NCI-H69 (cell line): Measurements from ENCODE around the gene NDUFA13.
"Not testable (repeated sequence)": the region's sequence is repeated elsewhere in the genome, so short reads cannot be mapped to it uniquely, and the experiment has no call there.

Experiments
- DNase-seq: peaks from one replicate; lab custom pipeline; 2025; lab: John Stamatoyannopoulos, UW

The NDUFA13 gene

GRCh38 chr19:19515642-19516519 lies at the start of gene NDUFA13:
Gene NDUFA13 (plus strand): TSS chr19:19516225. CDS start chr19:19516239, 14 bp downstream.
- DNase-seq, result peak; percentile 95

GRCh38 chr19:19468424-19469050 lies 47.5 kb upstream of the NDUFA13 start:
- peak; percentile 24 for DNase-seq

GRCh38 chr19:19470579-19470978 lies 45.4 kb upstream of the NDUFA13 start:
- no peak for DNase-seq

- no peak for DNase-seq
Observed at GRCh38 chr19:19471682-19472081, 44.3 kb upstream of the NDUFA13 start.

GRCh38 chr19:19472106-19472505 lies 43.9 kb upstream of the NDUFA13 start:
- not testable (repeated sequence) for DNase-seq

- no peak for DNase-seq
Observed at GRCh38 chr19:19475015-19475765, 40.8 kb upstream of the NDUFA13 start.

- peak; percentile 24 for DNase-seq
Observed at GRCh38 chr19:19475849-19476828, 39.9 kb upstream of the NDUFA13 start.

- DNase-seq, result peak; percentile 39
Observed at GRCh38 chr19:19477705-19478383, 38.2 kb upstream of the NDUFA13 start.

- no peak for DNase-seq
Observed at GRCh38 chr19:19480688-19481087, 35.3 kb upstream of the NDUFA13 start.

GRCh38 chr19:19482809-19483596 lies 33.0 kb upstream of the NDUFA13 start:
- no peak for DNase-seq

GRCh38 chr19:19485161-19485997 lies 30.6 kb upstream of the NDUFA13 start:
- DNase-seq, result peak; percentile 29

- peak; percentile 50 for DNase-seq
Observed at GRCh38 chr19:19485998-19486290, 30.1 kb upstream of the NDUFA13 start.

GRCh38 chr19:19486343-19487076 lies 29.5 kb upstream of the NDUFA13 start:
- no peak for DNase-seq

- no peak for DNase-seq
Observed at GRCh38 chr19:19487077-19487949, 28.7 kb upstream of the NDUFA13 start.

- DNase-seq, result no peak
Observed at GRCh38 chr19:19487950-19488874, 27.8 kb upstream of the NDUFA13 start.
